Measurements from ENCODE around the gene PTK7. TPM values are rescaled to one million over a fixed set of nuclear protein-coding genes. Genes with fewer than 3 reads are reported as not detected.

PTK7 gene
- total RNA-seq, 2 donors from 2014 or later = 2.9 to 4.7 TPM

DNA sequence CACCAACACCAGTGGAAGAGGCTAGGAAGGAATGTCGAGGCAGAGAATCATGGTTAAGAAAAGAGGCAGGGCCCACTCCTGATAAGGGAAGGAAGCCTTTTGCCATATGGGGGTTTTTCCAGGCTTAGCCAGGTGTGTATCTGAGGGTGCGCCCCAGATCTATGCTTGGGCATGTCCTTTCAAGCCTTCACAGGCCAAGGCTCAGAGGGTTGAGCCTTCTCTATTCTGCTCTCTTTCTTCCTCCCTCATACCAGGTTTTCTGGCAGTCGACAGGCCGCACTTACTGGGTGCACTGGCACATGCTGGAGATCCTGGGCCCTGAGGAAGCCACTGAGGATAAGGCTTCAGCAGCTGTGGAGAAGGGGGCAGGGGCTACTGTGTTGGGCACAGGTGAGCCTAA lies 110.6 kb downstream of the PTK7 start:
- H3K27ac Mint-ChIP-seq = peak overlapping the region; percentile 56 to 91
- H3K36me3 Mint-ChIP-seq = peaks cover 0 to 12% of the 10 kb centered on the region in 2 donors
- ATAC-seq = no peak
- H3K9me3 Mint-ChIP-seq = no peaks in the 10 kb centered on the region
- DNase-seq (ENCODE audit: low spot score in 2 of 2) = no peak

- Mint-ChIP-seq H3K36me3 (peaks cover 0 to 6% of the 10 kb centered on the region in 2 donors), H3K27ac (peak overlapping the region; percentile 32 to 91), H3K9me3 (no peaks in the 10 kb centered on the region)
- DNase-seq (ENCODE audit: low spot score in 2 of 2) = no peak
- no peak for ATAC-seq
Measured at GRCh38 chr6:43187821-43188220, 111.7 kb downstream of the PTK7 start.

DNA sequence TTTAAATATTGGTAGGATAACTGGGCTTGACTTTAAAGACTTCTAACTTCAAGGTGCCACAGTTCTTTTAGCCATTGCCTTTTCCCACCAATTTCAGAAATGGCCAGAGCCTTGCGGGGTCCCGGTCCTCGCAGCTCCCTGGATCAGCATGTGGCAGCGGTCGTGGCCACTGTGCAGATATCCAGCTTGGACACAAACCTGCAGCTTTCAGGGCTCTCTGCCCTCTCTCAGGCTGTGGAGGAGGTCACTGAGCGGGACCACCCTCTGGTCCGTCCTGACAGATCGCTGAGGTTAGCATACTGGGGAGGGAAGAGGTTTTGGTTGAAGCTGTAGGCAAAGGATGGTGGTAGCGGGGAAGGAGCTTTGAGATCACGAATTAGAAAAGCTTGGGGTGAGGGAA lies 112.3 kb downstream of the PTK7 start:
- Mint-ChIP-seq H3K9me3 (no peaks in the 10 kb centered on the region), H3K27ac (no peak overlapping the region), H3K36me3 (peaks cover 0 to 6% of the 10 kb centered on the region in 2 donors)
- DNase-seq (ENCODE audit: low spot score in 2 of 2) (no peak), ATAC-seq (no peak)

- no peak for ATAC-seq
- Mint-ChIP-seq H3K9me3 (no peaks in the 10 kb centered on the region), H3K36me3 (peaks cover 0 to 6% of the 10 kb centered on the region in 2 donors), H3K27ac (no peak overlapping the region)
- no peak for DNase-seq (ENCODE audit: low spot score in 2 of 2)
Measured at GRCh38 chr6:43189776-43190304, 113.7 kb downstream of the PTK7 start.

- ATAC-seq (no peak), DNase-seq (ENCODE audit: low spot score in 2 of 2) (no peak)
- Mint-ChIP-seq H3K36me3 (peaks cover 0 to 6% of the 10 kb centered on the region in 2 donors), H3K27ac (peak overlapping the region in 1 of 2 donors; percentile 74), H3K9me3 (no peaks in the 10 kb centered on the region)
Measured at GRCh38 chr6:43192911-43193310, 116.8 kb downstream of the PTK7 start.

- DNase-seq (ENCODE audit: low spot score in 2 of 2) (no peak), ATAC-seq (no peak)
- H3K27ac Mint-ChIP-seq = peak overlapping the region in 1 of 2 donors; percentile 47
- no peaks in the 10 kb centered on the region for H3K9me3 Mint-ChIP-seq
- peaks cover 0 to 6% of the 10 kb centered on the region in 2 donors for H3K36me3 Mint-ChIP-seq
Measured at GRCh38 chr6:43193929-43194328, 117.8 kb downstream of the PTK7 start.

- H3K36me3 Mint-ChIP-seq = peaks cover 0 to 6% of the 10 kb centered on the region in 2 donors
- no peak for ATAC-seq
- DNase-seq (ENCODE audit: low spot score in 2 of 2) = no peak
- H3K27ac Mint-ChIP-seq = peak overlapping the region in 1 of 2 donors; percentile 88
- H3K9me3 Mint-ChIP-seq = no peaks in the 10 kb centered on the region
Measured at GRCh38 chr6:43196337-43196736, 120.2 kb downstream of the PTK7 start.

DNA sequence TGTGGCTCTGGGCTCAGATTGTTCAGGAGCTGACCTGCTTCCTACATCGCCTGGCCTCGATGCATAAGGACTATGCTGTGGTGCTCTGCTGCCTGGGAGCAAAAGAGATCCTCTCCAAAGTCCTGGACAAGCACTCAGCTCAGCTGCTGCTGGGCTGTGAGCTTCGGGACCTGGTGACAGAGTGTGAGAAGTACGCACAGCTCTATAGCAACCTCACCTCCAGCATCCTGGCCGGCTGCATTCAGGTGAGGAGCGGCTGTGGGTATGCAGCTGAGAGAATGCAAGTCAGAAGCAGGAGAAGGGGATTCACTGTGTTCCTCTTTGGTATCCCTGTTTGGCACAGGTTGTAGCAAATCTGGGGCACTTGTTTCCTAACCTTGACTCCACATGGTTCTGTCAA lies 123.8 kb downstream of the PTK7 start:
- no peak for ATAC-seq
- no peak for DNase-seq (ENCODE audit: low spot score in 2 of 2)
- Mint-ChIP-seq H3K9me3 (no peaks in the 10 kb centered on the region), H3K36me3 (peaks cover 0 to 9% of the 10 kb centered on the region in 2 donors), H3K27ac (peak overlapping the region in 1 of 2 donors; percentile 8)

GRCh38 chr6:43200541-43200940 lies 124.4 kb downstream of the PTK7 start:
- Mint-ChIP-seq H3K27ac (peak overlapping the region in 1 of 2 donors; percentile 42), H3K9me3 (no peaks in the 10 kb centered on the region), H3K36me3 (peaks cover 0 to 9% of the 10 kb centered on the region in 2 donors)
- ATAC-seq = no peak
- no peak for DNase-seq (ENCODE audit: low spot score in 2 of 2)

- Mint-ChIP-seq H3K36me3 (peaks cover 0 to 9% of the 10 kb centered on the region in 2 donors), H3K9me3 (no peaks in the 10 kb centered on the region), H3K27ac (peak overlapping the region; percentile 42 to 44)
- DNase-seq (ENCODE audit: low spot score in 2 of 2) (no peak), ATAC-seq (no peak)
Measured at GRCh38 chr6:43202451-43202850, 126.3 kb downstream of the PTK7 start.

DNA sequence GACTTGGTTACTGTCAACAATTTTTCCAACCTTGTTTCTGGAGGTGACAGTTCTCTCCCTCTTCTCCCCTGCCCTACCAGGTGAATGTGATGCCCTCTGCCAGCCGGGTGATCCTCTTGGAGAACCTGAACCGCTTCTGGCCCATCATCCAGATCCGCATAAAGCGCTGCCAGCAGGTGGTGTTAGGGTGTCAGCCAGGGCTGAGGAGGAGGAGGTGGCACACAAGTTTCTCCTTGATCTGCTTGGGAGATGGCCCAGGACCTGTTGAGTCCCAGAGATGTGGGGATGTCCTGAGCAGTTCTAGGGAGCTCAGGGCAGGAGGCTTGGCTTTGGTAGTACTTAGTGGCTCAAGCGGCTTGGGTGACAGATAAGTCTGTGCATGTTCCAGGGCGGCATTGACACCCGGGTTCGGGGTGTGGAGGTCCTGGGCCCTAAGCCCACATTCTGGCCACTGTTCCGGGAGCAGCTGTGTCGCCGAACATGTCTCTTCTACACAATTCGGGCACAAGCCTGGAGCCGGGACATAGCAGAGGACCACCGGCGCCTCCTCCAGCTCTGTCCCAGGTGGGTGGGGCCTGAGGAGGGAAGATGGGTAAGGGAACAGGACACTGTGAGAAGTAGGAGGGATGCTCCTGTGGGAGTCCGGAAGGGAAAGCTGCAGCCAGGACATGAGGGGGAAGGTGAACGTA lies 127.1 kb downstream of the PTK7 start:
- ATAC-seq (no peak), DNase-seq (ENCODE audit: low spot score in 2 of 2) (no peak)
- Mint-ChIP-seq H3K27ac (peak overlapping the region; percentile 74 to 77), H3K36me3 (peaks cover 0 to 9% of the 10 kb centered on the region in 2 donors), H3K9me3 (no peaks in the 10 kb centered on the region)

DNA sequence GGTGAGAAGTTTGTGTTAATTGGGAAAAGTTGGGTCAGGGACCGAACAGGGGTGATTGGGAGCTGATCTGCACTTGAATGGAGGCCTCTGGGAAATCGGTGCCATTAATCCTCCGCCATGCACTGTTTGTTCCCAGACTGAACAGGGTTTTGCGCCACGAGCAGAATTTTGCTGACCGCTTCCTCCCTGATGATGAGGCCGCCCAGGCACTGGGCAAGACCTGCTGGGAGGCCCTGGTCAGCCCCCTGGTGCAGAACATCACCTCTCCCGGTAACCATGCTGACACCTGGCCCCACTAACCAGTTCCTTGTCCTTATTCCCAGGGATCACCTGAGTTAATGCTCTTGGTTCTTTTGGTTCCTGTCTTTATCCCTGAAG lies 127.6 kb downstream of the PTK7 start:
- no peak for DNase-seq (ENCODE audit: low spot score in 2 of 2)
- Mint-ChIP-seq H3K9me3 (no peaks in the 10 kb centered on the region), H3K36me3 (peaks cover 0 to 9% of the 10 kb centered on the region in 2 donors), H3K27ac (peak overlapping the region; percentile 74 to 77)
- ATAC-seq = no peak

DNA sequence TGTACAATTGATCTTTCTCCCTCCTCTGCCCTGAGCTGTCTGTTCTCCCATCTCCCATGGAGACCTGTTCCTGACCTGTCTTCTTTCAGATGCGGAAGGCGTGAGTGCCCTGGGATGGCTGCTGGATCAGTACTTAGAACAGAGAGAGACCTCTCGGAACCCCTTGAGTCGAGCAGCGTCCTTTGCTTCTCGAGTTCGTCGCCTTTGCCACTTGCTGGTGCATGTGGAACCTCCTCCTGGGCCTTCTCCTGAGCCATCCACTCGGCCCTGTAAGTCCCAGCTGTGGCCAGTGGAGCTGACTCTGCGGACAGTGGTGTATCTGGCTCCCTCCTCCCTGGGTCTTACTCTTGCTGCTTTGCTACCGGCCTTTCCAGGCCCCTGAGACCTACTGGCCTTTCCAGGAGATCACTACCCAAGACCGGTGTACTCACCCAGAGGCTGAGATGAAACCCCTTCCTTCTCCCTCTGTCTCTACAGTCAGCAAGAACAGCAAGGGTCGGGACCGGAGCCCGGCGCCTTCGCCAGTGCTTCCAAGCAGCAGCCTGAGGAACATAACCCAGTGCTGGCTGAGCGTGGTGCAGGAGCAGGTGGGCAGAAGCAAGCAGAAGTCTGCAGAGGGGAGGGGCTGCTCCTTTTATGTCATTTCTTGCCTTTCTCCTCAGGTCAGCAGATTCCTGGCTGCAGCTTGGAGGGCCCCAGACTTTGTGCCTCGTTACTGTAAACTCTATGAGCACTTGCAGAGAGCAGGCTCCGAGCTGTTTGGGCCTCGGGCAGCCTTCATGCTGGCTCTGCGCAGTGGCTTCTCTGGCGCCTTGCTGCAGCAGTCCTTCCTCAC lies 128.4 kb downstream of the PTK7 start:
- peaks cover 0 to 9% of the 10 kb centered on the region in 2 donors for H3K36me3 Mint-ChIP-seq
- no peaks in the 10 kb centered on the region for H3K9me3 Mint-ChIP-seq
- H3K27ac Mint-ChIP-seq = peak overlapping the region; percentile 33 to 58
- ATAC-seq = no peak
- DNase-seq (ENCODE audit: low spot score in 2 of 2) = no peak

DNA sequence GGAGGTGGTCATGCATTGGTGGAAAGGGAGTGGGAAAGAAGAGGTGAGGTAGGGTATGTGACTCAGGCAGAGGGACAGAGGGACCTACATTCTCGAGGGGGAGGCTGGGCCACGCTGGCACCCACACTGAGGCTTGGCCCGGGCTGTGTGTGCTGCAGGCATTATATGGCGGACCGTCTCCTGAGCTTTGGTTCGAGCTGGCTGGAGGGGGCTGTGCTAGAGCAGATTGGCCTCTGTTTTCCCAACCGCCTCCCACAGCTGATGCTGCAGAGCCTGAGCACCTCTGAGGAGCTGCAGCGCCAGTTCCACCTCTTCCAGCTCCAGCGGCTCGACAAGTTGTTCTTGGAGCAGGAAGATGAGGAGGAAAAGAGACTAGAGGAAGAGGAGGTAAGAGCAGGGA lies 129.7 kb downstream of the PTK7 start:
- Mint-ChIP-seq H3K9me3 (no peaks in the 10 kb centered on the region), H3K36me3 (peaks cover 0 to 9% of the 10 kb centered on the region in 2 donors), H3K27ac (peak overlapping the region in 1 of 2 donors; percentile 75)
- ATAC-seq = no peak
- DNase-seq (ENCODE audit: low spot score in 2 of 2) = no peak

- no peak overlapping the region for H3K27ac Mint-ChIP-seq
- ATAC-seq (no peak), DNase-seq (ENCODE audit: low spot score in 2 of 2) (no peak)
- H3K9me3 Mint-ChIP-seq = no peaks in the 10 kb centered on the region
- peaks cover 0 to 9% of the 10 kb centered on the region in 2 donors for H3K36me3 Mint-ChIP-seq
Measured at GRCh38 chr6:43207286-43207685, 131.2 kb downstream of the PTK7 start.

Data from activated naive CD4-positive, alpha-beta T cell treated with anti-CD3 and anti-CD28 coated beads, Interleukin-2, amount 50 U/mL, for 72 hours (primary cell).